ENCODE results near the gene PHF21B.

The PHF21B gene

DNA sequence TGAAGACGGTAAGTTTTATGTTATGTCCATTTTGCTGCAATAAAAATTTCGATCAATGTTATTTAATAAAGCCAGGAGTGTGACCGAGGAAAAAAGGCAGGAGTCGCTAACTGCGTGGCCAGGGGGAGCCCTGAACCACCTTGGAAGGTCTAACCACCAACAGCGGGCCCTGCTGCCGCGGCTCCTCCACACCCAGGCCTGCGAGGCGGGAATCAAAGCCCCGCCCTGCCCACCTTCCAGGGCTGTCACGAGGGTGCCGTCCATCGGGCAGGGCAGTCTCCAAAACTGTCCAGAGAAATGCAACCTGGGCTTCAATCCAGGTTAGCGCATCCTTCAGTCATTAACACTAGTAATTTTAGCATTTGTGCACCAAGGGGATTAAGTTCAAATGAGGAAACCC lies 19.0 kb downstream of the PHF21B start:
- Histone ChIP-seq H3K9me3 (no peaks in the 10 kb centered on the region), H3K4me1 (ENCODE audit: control insufficient read depth in 1 of 2, insufficient read depth in 1 of 2, low read depth in 1 of 2, low read length in 1 of 2) (no peaks in the 10 kb centered on the region), H3K27me3 (no peaks in the 10 kb centered on the region), H3K27ac (no peak overlapping the region), H3K36me3 (no peaks in the 10 kb centered on the region), H3K4me3 (ENCODE audit: low read depth in 1 of 2, low read length in 1 of 2) (no peak overlapping the region)
- TF ChIP-seq CTCF (IDR thresholded peaks at IDR 0.05), result no peak

- no peak overlapping the region for H3K27ac ChIP-seq
These were observed 19.5 kb downstream of the PHF21B start for GRCh38 chr22:44990328-44990727.

DNA sequence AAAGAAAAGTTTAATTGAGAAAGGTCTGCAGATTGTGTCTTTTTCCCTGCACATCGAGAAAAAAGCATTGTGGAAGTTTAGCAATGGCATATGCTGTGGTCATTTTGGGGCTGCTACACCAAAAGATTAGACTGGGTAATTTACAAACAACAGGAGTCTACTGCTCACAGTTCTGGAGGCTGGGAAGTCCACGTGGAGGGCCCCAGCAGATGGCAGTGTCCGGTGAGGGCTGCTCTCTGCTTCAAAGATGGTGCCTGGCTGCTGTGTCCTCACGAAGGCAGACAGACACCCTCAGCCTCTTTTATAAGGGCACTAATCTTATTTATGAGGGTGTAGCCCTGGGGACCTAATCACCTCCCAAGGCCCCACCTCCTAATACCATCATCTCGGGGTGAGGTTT lies 21.1 kb downstream of the PHF21B start:
- no peaks in the 10 kb centered on the region for H3K36me3 ChIP-seq
- no peak for TF ChIP-seq CTCF (IDR thresholded peaks at IDR 0.05)

More at GRCh38 chr22:44990328-44990727, 19.5 kb downstream of the PHF21B start:
- no peaks in the 10 kb centered on the region for H3K27me3 ChIP-seq
- H3K4me1 ChIP-seq (ENCODE audit: control insufficient read depth in 1 of 2, insufficient read depth in 1 of 2, low read depth in 1 of 2, low read length in 1 of 2), result no peaks in the 10 kb centered on the region
- H3K9me3 ChIP-seq, result no peaks in the 10 kb centered on the region
- no peak for TF ChIP-seq CTCF (IDR thresholded peaks at IDR 0.05)
- H3K4me3 ChIP-seq (ENCODE audit: low read depth in 1 of 2, low read length in 1 of 2), result no peak overlapping the region
- H3K36me3 ChIP-seq, result no peaks in the 10 kb centered on the region

GRCh38 chr22:44986926-44987325 lies 22.9 kb downstream of the PHF21B start:
- Histone ChIP-seq H3K27ac (no peak overlapping the region), H3K9me3 (no peaks in the 10 kb centered on the region), H3K36me3 (no peaks in the 10 kb centered on the region), H3K4me3 (ENCODE audit: low read depth in 1 of 2, low read length in 1 of 2) (no peak overlapping the region), H3K4me1 (ENCODE audit: control insufficient read depth in 1 of 2, insufficient read depth in 1 of 2, low read depth in 1 of 2, low read length in 1 of 2) (no peaks in the 10 kb centered on the region), H3K27me3 (no peaks in the 10 kb centered on the region)
- TF ChIP-seq CTCF (IDR thresholded peaks at IDR 0.05), result no peak

More for the DNA sequence above, 21.1 kb downstream of the PHF21B start:
- Histone ChIP-seq H3K4me1 (ENCODE audit: control insufficient read depth in 1 of 2, insufficient read depth in 1 of 2, low read depth in 1 of 2, low read length in 1 of 2) (no peaks in the 10 kb centered on the region), H3K9me3 (no peaks in the 10 kb centered on the region), H3K27me3 (no peaks in the 10 kb centered on the region), H3K4me3 (ENCODE audit: low read depth in 1 of 2, low read length in 1 of 2) (no peak overlapping the region), H3K27ac (no peak overlapping the region)

DNA sequence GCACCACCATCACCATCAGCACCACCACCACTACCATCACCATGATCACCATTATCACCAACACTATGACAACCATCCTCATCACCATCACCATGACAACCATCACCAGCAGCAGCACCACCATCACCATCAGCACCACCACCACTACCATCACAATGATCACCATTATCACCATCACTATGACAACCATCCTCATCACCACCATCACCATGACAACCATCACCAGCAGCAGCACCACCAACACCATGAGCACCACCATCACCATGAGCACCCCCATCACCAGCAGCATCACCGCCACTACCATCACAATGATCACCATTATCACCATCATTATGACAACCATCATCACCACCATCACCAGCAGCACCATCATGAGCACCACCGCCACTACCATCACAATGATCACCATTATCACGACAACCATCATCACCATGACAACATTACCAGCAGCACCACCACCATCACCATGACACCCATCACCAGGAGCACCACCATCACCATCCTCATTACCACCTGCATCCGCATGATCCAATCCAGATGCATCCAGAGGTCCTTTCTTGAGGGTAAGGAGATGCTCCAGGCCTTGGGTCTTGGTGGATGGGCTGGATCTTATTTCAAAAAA lies 23.8 kb downstream of the PHF21B start:
- no peak for TF ChIP-seq CTCF (IDR thresholded peaks at IDR 0.05)
- no peak overlapping the region for H3K27ac ChIP-seq
- H3K27me3 ChIP-seq, result no peaks in the 10 kb centered on the region
- no peaks in the 10 kb centered on the region for H3K9me3 ChIP-seq
- no peaks in the 10 kb centered on the region for H3K4me1 ChIP-seq (ENCODE audit: control insufficient read depth in 1 of 2, insufficient read depth in 1 of 2, low read depth in 1 of 2, low read length in 1 of 2)
- no peak overlapping the region for H3K4me3 ChIP-seq (ENCODE audit: low read depth in 1 of 2, low read length in 1 of 2)
- no peaks in the 10 kb centered on the region for H3K36me3 ChIP-seq
